Muscle of back (tissue), 11 donors: Measurements from ENCODE around the gene MRTFA. TPM values are rescaled to one million over a fixed set of nuclear protein-coding genes. Genes with fewer than 3 reads are reported as not detected.
"Not testable (repeated sequence)": the region's sequence is repeated elsewhere in the genome, so short reads cannot be mapped to it uniquely, and the experiment has no call there.

Experiments
- DNase-seq, 3 donors: peaks; one replicate each; pipeline versions ENCODE4 v3.0.0 to v3.0.0-alpha.2; 2013
- polyA plus RNA-seq, 10 donors: library from polyadenylated mRNA; unstranded; fragments of 120-200 nt; gene quantifications; one replicate each; pipeline ENCODE4 v1.2.1, GENCODE V29; 2013; ENCODE audit not compliant: insufficient read length in 10 of 10

The MRTFA gene
- polyA plus RNA-seq, 10 donors: 20.5 to 30.4 (median 25.6) TPM

DNA sequence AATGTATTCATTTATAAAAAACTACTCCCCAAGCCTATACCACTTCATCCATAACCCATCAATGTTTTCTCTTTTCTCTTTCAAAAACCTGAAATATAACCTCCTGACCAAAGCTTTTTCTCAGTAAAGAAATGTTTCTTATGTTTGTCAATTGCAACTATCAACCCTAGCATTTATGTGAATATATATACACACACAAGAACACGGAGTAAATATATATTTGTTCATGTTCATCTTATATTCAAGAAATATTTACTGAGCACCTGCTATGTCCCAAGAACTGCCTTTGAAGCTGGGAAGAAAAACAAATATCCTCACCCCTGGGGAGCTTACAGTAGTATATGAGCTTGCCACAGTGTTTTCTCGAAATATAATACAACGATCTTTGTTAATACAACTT is 3.5 kb downstream of the MRTFA start:
- DNase-seq: no peak

DNA sequence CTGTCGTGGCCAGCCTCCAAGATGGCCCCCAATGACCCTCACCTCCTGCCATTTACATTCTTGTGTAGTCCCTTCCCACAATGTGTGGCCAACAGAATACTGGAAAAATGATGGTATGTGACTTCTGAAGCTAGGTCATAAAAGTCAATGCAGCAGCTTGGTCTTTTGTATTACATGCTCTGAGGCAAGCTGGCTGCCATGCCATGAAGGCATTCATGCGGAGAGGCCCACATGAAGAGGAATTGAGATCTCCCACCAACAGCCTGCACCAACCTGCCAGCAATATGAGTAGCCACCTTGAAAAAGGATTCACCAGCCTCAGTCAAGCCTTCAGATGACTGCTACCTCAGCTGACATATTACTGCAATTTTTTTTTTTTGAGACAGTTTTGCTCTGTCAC is 4.6 kb downstream of the MRTFA start:
- DNase-seq: no peak

DNA sequence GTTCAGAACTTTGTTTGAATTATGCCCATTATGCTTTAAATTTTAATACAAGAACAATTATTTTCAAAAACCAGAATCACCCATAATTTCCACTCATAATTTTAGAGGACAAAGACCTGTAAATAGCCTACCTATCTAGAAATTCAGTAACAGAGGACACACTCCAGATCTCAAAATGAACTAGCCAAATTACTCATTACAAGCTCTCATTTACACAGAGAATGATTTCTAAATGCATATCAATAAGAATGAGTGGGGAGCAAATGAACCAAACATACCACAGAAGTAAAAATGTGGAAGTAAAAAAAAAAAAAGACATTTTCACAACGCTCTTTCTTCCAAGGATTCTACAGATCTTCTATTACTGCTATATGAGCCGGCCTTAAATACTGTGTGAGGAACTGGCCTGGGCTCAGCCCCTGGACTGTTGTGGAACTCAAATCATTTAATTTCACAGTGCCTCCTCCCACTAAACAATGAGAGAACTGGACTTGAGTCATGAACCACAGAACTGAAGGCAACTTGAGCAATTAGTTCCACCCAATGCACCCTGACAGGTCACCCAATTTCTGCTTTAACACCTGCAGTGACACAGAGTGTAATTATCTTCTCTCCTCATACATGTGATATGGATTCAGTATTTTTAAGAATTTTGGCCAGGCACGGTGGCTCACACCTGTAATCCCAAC is 8.0 kb downstream of the MRTFA start:
- DNase-seq: no peak

DNA sequence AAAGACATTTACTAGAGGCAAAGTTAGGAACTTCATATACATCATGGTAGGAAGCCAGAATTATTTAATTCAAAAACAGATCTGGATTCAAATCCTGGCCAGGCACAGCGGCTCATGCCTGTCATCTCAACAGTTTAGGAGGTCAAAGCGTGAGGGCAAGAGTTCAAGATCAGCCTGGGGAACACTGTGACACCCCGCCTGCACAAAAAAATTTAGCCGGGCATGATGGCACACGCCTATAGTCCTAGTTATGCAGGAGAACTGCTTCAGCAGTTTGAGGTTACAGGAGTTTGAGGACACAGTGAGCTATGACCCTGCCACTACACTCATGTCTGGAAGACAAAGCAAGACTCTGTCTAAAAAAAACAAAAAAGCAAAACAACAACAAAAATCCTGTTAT is 8.9 kb downstream of the MRTFA start:
- no peak for DNase-seq

DNA sequence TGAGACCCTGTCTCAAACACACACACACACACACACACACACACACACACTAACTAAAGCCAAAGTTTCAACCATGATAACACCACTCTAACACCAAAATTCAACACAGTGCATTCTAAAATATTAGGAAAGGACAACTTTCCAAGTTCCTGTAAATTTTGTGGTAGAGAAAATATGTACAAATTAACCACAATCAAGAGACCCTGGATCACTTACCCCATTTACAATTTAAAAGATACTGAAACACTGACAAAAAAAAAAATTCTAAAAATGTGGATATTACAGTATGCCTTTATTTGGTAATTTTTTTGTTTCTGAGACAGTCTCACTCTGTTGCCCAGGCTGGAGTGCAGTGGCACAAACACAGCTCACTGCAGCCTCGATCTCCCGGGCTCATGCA is 9.7 kb downstream of the MRTFA start:
- no peak for DNase-seq

DNA sequence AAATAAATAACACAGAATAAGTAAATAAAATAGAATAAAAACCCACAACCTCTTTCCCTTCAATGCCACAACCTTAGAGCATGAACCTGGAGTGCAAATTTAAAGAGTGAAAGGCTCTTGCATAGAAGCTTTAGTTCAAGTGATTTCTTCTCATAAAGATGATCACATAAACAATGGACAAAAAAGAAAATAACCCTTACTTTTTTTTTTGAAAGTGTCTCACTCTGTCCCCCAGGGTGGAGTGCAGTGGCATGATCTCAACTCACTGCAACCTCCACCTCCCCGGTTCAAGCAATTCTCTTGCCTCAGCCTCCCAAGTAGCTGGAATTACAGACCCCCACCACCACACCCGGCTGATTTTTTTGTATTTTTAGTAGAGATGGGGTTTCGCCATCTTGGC is 10.7 kb downstream of the MRTFA start:
- not testable (repeated sequence) for DNase-seq

DNA sequence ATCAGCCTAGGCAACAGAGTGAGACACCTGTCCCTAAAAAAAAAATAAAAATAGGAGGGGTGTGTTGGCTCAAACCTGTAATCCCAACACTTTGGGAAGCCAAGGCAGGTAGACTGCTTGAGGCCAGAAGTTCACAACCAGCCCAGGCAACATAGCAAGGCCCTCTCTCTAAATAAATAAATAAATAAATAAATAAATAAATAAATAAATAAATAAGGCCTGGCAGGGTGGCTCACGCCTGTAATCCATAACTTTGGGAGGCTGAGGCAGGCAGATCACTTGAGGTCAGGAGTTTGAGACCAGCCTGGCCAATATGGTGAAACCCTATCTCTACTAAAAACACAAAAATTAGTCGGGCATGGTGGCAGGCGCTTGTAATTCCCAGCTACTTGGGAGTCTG is 11.2 kb downstream of the MRTFA start:
- DNase-seq: not testable (repeated sequence)

DNA sequence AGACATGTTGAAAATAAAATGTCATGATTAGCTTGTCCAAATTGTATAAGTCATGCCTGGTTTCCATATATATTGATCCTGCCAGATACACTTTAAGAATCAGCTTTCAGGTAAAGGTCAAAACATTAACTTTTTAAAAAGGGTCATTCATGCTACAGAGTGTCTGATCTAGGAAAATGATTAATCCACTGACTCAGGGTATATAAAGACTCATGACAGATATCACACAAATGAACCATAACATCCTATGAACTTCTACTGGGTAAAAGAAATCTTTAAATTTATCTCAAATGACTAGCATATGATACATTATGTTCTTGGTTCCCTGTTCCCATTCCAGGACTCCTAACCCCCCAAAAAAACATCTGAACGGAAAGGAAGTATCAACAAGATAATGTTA is 11.7 kb downstream of the MRTFA start:
- DNase-seq: no peak

DNA sequence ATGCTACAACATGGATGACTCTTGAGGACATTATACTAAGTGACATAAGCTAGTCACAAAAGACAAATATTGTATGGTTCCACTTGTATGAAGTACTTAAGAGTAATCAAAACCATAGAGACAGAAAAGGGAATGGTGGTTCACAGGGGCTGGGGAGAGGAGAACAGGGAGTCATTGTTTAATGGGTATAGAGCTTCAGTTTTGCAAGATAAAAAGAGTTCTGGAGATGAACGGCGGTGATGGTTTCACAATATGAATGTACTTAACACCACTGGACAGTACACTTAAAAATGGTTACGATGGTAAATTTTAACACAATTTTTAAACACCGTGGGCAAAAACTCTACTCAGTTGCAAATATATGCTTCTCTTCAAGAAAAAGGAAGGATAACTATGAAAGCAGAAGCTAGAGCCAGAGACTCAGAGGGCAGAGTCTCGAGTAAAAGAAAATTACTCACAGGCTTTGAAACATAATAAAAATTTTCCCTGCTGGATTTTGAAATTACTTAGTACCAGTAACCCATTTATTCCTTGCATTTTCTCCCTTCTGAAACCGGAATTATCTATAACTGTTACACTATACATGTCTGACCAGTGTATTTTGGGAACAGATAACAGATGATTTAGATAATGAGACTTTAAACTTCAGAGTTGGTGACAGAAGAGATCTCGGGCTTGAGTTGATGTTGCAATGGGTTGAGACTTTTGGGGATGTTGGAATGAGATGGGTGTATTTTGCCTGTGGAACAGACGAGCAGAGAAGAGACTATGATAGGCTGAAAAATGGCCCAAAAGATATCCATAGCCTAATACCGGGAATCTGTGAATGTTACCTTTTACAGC is 15.0 kb downstream of the MRTFA start:
- DNase-seq: no peak

DNA sequence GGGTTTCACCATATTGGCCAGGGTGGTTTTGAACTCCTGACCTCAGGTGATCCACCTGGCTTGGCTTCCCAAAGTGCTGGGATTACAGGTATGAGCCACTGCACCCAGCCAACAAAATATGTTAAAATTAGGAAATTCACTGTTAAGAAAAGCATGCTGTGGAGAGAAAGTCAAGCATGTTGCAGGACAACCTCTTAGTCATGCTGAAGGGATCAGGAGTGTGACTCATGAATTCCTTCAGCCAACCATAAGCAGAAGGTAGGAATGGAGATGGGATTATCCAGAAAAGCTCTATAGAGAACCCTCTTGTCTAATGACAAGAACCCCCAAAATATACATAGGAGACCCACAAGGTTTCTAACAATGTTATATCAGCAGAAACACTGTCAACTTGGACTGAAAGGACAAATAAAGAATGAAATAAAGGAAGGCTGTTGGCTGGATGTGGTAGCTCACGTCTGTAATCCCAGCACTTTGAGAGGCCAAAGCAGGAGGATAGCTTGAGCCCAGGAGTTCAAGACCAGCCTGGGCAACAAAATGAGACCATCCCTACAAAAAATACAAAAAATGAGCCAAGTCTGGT is 16.0 kb downstream of the MRTFA start:
- no peak for DNase-seq

DNA sequence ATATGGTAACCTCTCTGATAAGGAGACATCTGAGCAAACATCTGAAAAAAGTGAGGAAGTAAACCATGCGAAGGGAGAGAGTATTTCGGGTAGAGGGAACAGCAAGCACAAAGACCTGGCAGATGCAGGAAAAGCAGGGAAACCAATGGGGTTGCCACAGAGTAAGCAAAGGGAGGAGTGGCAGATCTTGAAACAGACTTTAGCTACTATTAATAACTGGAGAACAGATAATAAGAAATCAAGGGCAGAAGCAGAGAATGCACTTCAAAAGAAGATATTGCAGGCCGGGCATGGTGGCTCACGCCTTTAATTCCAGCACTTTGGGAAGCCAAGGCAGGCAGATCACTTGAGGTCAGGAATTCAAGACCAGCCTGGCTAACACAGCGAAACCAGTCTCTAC is 18.1 kb downstream of the MRTFA start:
- DNase-seq: no peak

DNA sequence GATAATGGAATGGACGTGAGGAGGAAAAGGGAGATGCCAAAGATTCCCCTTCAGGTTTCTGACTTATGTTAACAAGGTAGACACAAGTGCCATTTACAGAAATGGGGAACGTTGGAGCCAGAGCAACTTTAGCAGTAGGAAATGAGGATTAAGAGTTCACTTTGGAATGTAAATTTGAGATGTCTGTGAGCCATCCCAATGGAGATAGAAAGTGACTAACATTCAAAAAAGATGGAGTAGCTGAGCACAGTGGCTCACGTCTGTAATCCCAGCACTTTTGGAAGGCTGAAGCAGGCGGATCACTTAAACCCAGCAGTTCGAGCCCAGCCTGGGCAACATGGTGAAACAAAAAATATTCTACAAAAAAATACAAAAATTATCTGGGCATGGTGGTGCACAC is 19.9 kb downstream of the MRTFA start:
- DNase-seq: no peak

DNA sequence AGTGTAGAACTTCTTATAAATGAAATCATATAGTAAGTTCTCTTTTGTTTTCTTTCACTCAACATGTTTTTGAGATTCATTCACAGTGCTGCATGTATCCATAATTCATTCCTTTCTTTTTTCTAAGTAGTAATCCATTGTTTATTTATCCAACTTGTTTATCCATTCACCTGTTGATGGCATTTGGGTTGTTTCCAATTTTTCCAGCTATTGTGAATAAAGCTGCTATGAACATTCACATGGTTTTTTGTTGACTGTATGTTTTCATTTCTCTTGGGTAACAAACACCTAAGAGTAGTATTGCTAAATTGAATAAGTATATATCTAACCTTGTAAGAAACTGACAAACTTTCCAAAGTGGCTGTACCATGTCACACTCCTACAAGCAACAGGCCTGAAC is 23.5 kb downstream of the MRTFA start:
- DNase-seq: no peak

DNA sequence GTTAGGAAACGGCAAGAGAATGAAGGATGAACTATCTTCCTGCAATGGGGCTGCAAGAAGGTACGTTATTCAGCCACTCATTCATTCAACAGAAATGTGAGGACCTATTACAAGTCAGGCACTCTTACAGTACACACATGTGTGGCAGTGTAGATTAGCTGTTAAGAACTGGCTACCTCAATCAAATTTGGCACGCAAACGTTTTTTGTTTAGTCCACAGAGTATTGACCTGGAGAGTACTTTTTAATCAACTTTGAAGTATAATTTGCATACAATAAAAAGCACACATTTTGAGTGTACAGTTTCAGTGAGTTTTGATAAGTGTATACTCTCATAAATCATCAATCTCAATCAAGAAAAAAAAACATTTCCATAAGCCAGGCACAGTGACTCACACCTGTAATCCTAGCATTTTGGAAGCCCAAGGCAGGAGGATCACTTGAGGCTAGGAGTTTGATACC is 24.2 kb downstream of the MRTFA start:
- DNase-seq: no peak

DNA sequence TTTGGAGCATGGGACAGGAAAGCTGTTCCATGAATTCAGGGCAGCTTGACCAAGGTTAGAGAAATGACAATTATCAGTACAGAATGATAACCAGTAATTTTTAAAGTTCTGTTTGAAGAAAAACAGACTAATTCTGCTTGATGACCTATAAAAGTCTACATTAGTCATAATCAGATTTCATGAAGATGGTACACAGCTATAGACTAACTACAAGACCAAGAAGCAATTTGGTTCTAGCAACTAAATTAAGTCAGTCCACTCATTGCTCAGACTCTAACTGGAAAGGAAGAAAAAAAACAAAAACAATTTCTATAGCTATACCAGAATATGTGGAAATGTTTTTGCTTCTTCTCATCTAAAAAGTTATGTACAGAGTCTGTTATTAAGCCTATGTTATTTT is 24.9 kb downstream of the MRTFA start:
- DNase-seq: no peak

DNA sequence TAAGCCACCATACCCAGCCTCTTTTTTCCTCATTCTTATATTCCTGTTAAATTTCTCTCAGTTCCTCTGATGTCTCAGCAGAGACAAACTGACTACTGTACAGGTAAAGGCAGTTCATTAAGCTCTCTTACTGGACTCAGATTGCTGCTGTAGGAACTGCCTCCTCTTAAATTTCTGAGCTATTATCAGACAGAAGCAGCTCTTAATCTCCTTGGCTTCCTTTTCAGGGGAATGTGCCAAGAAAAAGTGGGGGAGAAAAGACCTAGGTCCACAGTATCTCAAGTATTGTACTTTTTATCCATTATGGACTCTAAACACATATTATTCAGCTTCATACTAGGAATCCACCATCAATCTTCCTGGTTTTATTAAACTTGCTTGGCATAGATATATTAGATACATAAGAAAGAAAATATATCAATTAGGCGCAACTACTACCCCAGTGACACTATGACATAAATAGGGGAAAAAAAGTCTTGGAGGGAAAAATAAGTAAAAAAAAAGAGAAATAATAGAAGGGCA is 26.1 kb downstream of the MRTFA start:
- DNase-seq: no peak

DNA sequence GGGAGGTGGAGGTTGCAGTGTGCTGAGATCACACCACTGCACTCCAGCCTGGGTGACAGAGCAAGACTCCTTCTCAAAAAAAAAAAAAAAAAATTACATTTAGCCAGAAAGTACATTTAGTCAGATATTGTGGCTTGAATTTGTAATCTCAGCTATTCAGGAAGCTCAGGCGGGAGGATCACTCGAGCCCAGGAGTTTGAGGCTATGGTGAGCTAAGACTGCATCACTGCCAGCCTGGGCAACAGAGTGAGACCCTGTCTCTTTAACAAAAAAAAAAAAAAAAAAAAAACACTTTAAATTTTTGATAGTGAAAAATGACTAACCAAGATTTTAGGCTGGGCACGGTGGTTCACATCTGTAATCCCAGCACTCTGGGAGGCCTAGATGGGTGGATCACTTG is 27.3 kb downstream of the MRTFA start:
- no peak for DNase-seq

DNA sequence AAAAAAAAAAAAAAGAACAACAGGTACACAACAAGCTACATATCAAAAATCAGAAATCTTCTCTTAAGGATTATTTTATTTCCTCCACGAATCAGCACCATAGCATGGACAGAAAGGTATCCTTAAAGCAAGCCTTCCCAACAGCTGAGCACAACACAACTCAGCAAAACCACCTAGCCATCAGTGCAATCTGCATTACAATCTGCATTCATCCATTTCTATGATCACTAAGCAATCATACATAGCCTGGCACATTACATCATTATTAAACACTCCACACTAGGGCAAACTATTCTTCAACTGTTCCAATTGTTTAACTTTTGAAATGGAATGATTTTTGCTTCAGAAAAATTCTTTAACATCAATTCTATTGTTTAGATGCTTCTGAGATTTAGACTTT is 29.0 kb downstream of the MRTFA start:
- DNase-seq: no peak

DNA sequence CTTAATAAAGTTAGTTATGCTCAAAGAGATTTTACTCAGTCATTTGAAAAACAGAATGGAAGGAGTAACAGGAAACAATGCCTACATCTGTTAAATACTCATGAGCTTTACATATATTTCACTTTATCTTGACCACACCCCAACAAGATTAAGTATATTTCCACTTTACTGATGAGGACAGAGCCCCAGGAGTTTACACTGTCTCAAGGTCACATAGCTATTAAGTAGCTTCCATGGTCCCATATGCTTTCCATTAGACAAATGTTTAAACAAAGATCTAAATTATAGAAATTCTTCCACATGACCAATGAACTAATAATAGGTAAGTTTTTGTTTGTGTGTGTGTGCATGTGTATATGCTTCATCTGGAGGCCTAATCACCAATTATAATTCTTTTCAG is 30.2 kb downstream of the MRTFA start:
- DNase-seq: no peak

DNA sequence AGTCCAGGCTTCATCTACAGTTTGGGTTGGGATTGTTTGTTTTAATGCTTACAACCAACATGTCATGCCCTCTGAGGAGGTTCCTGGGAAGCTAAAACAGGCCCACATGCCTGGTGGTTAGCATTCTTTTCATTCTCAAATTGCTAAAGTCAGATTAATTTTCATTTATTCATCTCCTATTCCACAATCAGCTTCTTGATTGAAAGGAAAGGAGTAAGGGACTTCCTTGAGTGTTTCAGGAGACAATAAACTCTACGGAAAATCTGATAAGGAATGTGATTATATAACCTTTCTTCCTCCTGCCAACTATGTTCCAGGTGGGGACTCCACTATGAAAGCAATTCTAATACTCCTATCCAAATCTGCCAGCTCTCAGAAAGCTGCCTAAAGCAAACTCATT is 30.8 kb downstream of the MRTFA start:
- DNase-seq: no peak

DNA sequence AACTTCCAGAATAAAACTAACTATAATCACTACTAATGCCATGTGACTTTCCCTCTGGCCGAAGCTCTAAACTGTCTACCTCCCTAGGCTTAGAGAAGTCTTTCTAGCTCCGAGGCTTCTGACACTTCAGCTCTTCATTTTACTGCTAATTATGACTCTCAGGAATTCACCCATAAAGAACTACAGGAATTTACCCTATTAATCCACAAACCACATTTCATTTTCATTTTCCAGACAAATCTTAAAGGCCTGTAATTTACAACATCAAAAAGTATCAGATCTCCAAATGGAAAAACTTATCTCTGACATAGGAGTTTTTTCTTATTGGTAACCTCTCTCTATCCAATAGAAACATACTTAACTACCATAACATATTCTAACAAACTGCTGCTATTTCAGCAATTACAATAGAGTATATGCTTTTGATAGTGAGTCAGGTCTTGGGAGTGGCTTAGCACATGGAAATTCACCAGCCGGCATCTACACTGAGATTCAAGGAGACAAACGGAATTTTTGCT is 33.4 kb downstream of the MRTFA start:
- peak in 2 of 3 donors; percentile 23 to 43 for DNase-seq

DNA sequence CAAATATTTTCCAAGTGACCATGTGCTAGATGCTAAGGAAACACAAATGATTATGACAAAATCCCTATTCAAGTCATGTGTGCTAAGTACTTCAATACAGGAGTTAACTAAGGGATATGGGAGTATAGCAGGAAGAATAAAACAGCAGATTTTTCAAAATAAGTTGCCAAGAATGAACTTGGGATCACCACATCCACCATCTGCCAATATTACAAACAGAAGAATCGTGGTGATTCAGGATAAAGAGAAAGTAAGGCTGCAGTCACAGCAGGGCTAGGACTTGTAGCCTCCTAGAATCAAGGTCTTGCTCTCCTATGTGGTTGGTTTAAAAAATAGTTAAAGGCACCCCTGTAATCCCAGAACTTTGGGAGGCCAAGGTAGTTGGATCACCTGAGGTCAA is 34.3 kb downstream of the MRTFA start:
- DNase-seq: peak in 1 of 3 donors; percentile 26

DNA sequence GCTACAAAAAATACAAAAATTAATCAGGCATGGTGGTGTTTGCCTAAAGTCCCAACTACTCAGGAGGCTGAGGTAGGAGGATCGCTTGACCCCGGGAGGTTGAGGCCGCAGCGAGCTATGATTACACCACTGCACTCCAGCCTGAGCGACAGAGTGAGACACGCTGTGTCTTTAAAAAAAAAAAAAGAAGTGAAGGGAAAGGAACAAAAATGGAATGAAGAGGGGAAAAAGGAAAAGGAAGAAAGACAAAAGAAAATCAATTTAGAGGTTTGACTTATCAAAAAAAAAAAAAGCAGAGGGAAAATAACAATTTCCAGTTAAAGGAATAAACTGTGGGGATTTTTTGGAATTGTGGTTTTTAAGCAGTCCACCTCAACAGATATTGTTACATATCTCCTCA is 36.8 kb downstream of the MRTFA start:
- no peak for DNase-seq
